HG03175 (cell line): ENCODE measurements around the gene NKAPD1.
"Not testable (repeated sequence)": the region's sequence is repeated elsewhere in the genome, so short reads cannot be mapped to it uniquely, and the experiment has no call there.

Experiments used
- ATAC-seq: cut with Tn5 transposase; IDR thresholded peaks from one replicate; pipeline ENCODE4 v1.9.1; 2021; ENCODE audit warnings: mild to moderate bottlenecking, moderate library complexity; ENCODE audit not compliant: unreplicated experiment

NKAPD1 gene

DNA sequence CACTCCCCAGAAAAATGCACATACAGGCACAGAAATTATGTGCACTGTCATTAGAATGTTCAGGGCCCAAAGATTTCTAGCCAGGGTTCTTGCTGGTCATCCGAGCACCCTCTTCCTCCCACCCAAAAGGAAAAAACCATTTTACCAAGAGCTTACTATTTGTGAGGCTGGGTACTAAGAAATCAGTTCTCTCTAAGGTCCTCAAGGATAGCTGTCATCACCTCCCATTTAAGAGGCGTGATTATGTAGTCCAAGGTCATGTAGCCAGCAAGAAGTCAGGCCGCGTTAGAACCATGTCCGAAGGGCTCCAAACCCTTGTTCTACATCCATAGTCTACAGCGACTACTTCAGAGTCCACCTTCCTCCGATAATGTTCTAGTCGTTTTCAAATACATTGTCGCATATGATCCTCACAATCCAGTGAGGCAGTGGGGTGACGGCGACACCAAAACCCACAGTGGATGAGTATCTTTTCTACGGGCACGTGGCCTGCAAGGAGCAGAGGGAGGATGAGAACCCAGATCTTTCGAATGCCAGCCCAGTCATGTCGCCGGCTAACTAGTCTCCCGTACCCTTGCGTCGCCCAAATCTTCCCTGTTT, 11.8 kb downstream of the NKAPD1 start:
- ATAC-seq = peak; percentile 36

DNA sequence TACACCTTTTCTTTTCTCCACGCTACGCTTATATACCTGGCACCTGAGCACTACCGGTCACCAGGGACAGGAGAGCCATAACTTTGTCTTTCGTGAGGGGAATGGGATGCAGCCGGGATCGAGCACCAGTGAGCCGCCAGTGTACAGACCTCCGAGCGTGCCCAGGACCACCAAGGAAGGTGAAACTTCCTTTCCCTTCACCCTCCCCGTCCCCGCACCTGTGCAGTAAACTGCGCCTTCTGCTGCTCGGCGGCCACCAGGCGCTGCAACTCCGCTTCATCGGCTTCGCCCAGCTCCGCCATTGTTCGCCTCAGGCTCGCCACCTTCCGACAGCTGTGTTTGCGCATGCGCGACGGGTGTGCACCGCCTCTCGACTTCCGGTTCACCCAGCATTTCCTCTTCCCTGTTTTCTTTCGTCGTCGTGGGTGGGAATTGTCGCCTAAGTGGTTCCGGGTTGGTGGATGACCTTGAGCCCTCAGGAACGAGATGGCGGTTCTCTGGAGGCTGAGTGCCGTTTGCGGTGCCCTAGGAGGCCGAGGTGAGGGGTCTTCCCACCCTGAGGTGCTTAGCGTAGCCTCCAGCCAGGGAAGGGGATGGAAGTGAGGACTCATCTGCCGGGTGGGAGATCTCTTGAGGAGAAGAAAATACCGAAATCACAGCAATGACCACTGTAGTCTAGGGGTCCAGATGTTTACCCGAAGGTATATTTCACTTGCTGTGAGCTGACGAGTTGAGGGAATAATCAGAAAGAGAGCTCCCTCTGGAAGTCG, 12.5 kb downstream of the NKAPD1 start, which contains the start of the genes SDHD and TIMM8B:
Gene SDHD, plus strand, starts transcription at position 452 of the 770 bp plus-strand sequence. Its CDS starts 35 bp downstream, at position 487.
Gene TIMM8B, minus strand, starts transcription at position 335 of the 770 bp plus-strand sequence. Its CDS starts 33 bp downstream, at position 302.
- peak; percentile 90 for ATAC-seq

DNA sequence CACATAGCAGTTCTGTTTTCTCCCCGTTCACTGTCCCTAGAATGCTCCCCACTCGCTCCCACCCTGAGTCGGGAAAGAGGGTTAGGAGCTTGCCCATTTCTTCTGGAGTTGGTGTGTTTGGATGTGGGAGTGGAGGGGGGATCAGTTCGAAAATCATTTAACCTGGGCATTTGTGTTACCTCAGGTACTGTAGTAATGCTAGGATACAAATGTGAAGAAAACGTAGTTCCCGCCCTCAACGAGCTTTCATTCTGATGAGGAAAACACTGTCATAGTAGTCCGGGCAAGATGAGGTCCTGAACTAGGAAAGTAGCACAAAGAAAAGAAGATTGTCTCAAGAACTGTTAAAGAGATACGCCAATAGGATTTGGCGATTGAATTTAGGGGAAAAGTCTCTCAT, 13.1 kb downstream of the NKAPD1 start:
- ATAC-seq = no peak

DNA sequence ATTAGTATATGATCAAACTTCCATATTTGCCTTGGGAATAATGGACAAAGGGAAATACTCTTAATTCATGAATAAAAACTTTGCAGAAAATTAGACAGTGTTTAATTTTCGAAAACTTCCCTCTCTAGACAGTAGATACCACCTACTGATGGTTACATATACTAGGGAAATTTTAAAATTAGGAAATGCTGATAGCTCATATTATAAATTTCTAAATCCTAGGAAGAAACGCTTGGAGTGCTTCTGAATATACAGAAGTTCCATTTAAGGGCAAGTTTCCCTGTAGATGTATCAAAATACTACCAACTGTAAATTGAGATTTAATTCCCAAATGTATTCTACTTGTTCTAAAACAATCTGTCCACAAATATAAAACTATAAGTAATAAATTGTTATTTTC, 21.2 kb downstream of the NKAPD1 start:
- not testable (repeated sequence) for ATAC-seq

DNA sequence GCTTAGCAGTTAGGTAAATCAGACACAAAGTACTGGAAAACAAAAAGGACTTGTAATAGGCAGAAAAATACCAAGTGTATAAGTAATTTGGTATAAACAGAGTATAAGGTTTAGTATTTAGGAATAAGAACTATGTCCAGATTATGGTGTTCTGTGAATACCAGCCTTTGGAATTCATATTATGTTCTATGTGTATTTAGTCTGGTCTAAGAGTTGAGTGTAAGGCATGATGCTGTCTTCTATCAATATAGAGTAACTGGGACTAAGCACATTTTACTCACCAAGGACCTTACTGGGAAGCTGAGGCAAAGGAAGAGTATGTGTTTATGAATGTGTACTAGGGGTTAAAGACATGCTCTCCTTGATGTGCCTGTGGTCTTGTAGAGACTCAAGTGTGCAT, 22.1 kb downstream of the NKAPD1 start:
- ATAC-seq = no peak

DNA sequence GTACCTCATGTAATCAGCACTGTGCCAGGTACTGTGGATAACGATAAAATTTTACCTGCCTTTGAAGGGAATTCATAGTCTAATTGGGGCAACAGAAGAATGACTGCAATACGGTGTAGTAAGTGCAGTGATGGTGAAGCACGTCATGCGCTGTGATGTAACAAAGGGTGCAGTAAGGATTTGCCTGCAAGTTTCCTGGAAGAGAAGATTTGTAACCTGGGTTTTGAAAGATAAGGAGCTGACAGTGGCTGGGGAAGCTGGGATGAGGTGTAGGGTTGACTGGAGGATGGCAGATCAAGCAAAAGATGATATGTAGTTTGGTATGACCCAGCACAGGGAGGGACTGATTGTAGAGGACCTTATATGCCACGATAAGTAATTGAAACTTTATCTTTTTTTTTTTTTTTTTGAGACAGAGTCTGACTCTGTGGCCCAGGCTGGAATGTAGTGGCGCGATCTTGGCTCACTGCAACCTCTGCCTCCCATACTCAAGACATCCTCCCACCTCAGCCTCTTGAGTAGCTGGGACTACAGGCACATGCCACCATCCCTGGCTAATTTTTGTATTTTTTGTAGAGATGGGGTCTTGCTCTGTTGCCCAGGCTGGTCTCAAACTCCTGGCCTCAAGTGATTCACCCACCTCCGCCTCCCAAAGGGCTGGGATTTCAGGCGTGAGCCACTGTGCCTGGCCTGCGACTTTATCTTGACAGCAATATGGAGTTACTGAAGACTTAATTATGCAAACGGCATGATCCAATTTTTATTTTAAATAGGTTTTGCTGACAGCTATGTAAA, 23.8 kb downstream of the NKAPD1 start:
- no peak for ATAC-seq

DNA sequence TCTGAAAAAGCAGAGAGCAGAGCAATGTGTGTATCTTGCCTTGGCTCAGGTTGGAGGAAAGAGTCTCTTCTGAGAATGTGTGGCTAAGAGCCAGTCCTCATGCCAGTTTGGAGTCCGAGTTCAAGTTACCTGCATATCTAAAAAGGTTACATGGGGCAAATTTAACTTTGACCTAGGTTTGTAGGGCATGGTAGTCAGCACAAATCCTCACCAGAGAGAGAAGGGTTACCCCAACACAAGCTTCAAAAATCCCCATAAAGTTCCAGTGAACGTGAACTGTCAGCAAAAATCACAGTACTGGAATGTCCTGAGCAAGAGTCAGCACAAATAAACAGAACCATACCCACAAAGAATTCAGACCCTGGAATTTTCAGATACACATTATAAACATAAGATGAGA, 26.4 kb downstream of the NKAPD1 start:
- ATAC-seq = no peak

DNA sequence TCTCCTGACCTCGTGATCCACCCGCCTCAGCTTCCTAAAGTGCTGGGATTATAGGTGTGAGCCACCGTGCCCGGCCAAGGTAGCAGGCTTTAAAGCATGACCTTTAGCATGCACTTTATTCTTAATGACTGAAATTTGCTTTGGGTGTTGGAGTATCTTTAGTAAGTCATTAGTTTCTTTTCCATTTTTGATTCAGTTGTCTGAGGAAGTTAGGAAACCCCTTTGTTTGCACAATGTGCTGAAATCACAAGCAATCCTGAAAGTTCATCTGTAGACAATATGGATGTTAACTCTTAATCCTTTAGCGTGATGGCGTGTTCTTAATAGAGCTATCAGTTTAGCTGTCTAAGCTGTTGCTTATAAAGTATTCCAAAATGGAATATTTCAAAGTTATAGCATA, 29.3 kb downstream of the NKAPD1 start:
- ATAC-seq = no peak

DNA sequence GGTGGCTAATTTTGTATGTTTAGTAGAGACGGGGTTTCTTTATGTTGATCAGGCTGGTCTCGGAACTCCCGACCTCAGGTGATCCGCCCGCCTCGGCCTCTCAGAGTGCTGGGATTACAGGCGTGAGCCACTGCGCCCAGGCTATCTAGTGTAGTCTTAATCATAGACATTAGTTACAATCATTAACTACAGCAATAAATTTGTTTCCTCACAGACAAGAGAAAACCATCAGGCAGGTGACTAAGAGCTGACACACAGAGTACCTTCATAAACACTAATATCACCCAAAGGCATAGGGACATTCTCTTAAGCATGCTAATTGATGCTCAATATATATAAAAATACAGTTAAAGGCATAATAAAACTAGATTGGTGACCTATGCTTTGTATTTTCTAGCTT, 32.0 kb downstream of the NKAPD1 start:
- no peak for ATAC-seq

DNA sequence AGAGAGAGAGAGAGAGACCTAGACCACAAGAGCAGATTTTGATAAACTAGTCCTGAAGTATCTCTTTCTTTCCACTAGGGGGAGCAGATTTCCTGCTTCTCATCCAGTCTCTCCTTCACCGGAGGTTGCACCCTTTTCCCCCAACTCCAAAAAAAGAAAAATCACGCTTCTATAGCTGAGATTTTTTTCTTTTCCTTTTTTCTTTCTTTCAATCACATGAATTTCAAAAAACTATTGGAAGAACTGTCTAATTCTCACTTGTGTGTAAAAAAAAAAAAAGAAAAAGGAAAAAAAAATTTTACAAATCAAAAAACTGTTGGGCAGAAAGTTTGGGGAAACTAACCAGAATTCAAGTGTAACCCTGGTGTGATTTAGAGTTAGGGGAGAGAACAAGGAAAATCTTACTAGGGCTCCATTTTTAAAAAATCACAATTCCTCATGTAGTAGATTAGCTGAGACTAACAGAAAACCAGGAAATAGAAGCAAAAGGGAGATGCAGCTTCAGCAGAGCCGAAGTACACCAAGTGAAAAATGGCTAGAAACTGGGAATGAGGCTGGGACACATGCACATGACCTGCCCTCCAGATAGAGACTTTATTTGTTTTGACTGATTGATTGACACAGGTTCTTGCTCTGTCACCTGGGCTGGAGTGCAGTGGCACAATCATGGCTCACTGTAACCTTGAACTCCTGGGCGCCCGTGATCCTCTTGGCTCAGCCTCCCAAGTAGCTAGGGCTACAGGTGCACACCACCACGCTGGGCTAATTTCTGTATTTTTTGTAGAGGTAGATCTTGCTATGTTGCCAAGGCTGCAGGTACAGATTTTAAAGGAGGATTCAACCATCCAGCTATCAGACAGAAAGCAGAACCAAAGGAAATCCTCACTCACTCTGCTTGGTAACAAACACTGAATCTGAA, 39.7 kb downstream of the NKAPD1 start:
- no peak for ATAC-seq

DNA sequence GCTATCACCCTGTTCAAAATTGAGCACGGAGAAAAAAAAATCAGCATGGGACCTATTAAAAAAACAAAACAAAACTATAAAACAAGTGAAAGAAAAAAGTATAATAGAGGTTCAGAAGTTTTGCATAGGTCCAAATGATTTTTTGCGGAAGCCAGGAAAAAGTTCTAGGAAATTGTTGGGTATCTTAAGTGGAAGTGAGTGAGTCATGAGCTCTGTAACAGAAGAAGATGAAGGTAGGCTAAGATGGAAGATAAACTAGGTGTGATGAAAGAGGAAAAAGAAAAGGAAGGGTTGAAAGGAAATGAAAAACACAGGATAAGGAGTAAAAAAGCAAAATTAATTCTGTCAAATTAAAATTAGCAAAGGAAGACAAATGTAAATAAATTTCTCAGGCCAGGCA, 40.4 kb downstream of the NKAPD1 start:
- ATAC-seq = no peak

DNA sequence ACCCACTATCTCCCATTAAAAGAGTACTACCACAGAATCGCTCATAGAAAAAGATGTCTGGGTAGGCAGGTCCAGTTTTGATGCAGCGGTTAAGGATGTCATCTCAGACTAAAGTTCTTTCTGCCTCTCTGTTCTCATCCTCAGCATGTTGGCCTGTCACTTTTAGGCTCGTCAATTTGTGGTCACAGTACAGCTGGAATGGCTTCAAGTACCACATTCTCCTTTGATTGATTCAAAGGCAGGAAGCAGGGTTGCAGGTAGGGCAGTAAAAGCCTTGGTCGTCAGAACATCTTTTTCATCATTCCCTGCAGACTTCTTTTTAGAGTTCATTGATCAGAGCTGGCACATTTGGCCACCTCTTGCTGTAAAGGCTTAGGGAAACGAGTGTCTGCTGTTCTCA, 41.3 kb downstream of the NKAPD1 start:
- no peak for ATAC-seq

DNA sequence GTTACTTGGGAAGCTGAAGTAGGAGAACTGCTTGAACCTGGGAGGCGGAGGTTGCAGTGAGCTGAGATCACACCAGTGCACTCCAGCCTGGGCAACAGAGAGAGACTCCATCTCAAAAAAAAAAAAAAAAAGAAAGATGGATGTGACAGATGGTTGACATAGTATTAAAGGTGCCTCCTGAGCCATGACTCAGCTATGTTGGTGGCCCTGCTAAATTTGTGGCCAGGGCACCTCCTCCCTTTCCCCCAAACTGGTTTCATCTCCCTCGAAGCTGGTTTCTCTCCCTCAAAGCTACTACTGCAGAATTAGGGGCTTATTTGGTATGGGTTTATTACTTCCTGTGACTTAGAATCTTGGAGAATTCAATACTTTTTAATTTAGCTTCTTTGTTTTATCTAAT, 44.1 kb downstream of the NKAPD1 start:
- no peak for ATAC-seq

DNA sequence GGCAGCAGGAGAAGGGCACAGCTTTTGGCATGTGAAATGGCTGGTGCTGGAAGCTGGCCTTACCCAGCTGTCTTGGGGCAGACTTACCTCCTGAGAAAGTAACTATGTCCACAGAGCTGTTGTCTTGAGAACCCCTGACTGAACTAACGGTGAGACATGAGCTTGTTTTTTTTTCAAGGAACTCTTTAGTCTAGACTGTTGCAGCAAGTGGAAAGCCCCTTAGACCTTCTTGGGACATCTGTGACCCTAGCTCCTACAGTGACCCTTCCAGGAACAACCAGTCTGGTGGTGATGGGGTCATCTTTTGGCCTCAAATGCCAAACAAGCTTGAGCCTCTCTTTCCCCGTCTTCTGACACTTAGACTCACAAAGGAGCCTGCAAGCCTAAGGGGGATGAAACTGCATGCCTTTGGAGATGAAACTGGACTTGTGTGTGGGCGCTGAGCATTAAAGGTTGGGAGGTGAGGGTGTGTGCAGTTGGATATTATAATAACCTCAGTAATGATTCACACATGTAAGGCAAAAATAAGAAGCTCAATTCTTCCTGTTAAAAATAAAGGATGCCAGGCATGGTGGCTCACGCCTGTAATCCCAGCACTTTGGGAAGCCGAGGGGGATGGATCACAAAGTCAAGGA, 48.0 kb downstream of the NKAPD1 start:
- no peak for ATAC-seq

DNA sequence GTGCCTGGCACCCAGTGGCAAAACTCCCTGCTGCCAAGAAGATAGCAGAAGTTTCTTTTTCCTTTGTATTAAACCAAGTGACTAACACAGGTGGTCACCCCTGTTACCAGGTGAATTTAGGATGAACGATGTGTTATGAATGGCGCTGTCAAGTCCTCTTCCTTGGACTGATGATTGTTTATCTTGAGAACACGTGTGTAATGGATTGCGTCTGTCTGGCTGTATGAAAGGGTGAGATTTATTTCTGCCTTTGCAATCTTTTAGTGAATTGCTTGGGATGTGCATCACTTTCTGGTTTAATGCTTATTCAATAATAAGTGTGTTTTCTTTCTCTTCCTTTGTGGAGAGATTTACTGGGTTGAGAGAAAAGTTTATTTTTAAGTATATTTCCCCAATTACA, 49.0 kb downstream of the NKAPD1 start:
- no peak for ATAC-seq

DNA sequence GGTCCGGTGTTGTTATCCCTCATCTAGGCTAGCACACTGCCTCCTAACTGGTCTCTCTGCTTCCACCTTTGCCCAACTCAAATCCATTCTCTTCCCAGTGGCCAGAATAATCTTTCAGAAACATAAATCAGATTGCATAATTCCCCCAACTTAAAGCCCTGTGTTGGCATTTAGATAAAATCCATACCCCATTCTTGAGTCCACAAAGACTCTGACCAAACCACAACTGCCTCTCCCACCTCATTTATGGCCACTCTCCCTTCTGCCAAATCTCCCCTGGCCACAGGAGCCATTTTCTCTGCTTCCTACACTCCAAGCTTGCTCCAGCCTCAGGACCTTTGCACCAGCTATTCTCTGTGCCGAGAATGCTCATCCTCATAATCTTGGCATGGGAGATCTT, 53.0 kb downstream of the NKAPD1 start:
- ATAC-seq = no peak

DNA sequence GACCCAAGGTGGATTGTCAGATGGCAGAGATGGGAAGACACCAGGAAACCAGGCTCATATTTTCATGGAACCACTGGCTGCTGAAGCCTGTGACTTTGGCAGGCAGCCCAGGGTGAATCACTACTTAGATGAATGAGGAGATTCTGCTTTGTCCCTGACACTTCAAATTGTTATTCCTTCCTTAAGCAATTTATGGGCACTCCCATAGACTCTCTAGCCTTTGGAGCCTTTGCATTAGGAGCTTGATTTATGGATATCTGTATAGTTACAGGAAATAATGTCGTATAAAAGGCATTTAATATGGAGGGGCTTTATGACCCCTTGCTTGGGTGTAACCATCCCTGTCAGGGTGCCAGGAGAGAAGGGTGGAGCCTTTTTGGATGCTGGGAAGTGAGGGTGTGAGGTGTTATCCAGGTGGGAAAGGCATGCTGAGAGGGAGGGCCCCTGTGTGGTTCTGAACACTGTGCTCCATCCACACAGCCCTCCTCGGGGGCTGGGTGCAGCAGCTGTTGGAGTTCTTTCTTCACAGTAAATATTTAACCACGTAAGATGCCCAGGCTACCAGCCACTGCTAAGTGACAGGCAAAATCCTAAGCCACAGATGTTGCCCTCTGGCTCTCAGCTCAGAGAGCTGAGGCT, 54.5 kb downstream of the NKAPD1 start:
- no peak for ATAC-seq

DNA sequence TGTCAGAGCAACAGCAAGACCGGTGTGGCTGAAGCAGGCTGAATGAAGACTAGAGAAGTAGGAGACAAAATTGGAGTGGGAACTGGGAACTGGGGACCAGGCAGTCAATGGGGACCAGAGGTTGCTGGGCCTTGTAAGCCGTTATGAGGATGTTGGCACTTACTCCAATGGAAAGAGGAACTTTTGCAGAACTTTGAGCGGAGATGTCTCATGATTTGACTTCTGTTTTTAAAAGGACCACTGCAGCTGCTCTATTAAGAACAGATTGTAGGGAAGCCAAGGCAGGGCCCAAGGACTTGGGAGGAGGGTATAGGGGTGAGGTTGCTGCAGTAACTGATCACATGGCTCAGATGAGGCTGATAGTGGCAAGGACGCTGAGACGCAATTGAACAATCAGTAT, 55.6 kb downstream of the NKAPD1 start:
- ATAC-seq = no peak

DNA sequence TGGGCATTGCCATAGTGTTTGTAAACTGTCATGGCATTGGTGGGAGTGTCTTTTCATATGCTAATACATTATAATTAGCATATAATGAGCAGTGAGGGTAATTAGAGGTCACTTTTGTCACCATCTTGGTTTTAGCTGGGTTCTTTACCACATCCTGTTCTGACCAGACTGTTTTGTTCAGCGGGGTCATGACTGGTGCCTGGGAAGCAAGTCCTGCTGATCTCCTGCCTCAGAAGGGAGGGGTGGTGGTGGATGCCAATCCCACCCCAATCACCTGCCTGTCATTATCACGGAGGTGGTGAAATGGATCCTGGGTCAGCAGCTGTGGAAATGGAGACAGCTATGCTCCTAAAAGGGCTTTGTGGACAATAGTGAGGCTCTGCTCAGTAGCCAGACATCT, 58.6 kb downstream of the NKAPD1 start:
- peak; percentile 58 for ATAC-seq

DNA sequence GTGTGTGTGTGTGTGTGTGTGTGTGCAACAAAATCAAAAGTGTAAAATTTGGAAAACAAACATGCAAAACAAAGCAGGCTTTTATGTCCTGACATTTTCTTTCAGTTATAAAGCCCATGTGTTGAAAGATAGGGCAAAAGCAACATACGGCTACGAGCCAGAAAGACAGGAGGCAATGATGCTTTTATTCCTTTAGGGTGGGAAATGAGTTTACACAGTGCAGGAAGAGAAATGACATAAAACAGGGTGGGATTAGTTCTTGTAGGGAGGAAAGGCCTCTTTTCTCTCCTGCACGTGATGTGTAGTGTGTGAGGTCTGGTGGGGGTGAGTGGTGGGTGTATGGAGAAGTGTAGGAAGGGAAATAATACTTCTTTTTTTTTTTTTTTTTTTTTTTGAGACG, 60.4 kb downstream of the NKAPD1 start:
- no peak for ATAC-seq
